GM18868 (cell line): Measurements from ENCODE around the gene ERCC6L2.

ENCODE experiments used
- ATAC-seq: cut with Tn5 transposase; IDR thresholded peaks from one replicate; pipeline ENCODE4 v1.9.1; 2021; ENCODE audit warnings: mild to moderate bottlenecking, moderate library complexity; ENCODE audit not compliant: unreplicated experiment

ERCC6L2 gene

DNA sequence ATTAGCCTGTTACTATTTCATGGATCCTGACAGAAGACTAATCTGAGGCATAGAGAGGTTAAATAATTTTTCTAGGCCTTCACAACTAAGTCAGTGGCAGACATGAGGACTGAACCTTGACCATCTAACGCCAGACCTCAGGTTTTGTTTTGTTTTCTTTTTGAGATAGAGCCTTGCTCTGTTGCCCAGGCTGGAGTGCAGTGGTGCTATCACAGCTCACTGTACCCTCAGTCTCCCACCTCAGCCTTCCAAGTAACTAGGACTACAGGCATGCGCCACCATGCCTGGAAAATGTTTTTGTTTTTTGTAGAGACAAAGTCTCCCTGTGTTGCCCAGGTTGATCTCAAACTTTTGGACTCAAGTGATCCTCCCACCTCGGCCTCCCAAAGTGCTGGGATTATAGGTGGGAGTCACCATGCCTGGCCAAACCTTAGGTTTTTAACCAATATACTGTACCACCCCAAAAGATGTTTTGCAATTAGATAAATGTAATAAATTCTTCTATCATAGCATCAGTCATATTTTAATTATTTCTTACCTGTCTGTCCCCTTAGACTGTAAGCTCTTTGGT is 35.4 kb downstream of the ERCC6L2 start:
- ATAC-seq: no peak

DNA sequence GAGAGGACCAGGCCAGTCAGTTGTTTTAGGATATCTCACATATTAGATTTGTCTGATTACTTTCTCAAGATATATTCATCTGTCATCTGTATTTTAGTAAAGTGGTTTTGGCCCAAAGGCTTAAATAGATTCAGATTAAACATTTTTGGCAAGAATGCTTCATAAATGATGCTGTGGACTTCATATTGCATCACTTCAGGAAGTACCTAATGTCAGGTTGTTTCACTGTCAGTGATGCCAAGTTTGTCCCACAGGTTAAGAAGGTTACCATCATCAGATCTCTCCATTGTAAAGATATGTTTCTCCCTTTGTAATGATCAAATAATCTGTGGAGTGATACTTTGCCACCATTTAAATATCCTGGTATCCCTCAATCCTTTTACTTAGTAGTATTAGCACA is 37.3 kb downstream of the ERCC6L2 start:
- ATAC-seq: no peak

DNA sequence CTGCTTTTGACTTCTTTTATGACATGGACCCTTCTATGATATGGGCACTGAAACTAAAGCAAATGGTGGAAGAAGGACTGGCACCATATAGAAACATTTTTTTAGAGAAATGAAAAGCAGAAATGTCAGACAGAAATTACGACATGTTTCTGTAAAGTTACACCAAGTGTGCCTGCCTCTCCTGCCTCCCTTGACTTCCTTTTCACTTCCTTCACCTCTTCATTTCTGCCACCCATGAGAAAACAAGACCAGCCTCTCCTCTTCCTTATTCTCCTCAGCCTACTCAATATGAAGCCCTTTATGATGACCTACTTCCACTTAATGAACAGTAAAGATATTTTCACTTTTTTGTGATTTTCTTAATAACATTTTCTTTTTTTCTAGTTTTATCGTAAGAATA is 44.5 kb downstream of the ERCC6L2 start:
- ATAC-seq: no peak

DNA sequence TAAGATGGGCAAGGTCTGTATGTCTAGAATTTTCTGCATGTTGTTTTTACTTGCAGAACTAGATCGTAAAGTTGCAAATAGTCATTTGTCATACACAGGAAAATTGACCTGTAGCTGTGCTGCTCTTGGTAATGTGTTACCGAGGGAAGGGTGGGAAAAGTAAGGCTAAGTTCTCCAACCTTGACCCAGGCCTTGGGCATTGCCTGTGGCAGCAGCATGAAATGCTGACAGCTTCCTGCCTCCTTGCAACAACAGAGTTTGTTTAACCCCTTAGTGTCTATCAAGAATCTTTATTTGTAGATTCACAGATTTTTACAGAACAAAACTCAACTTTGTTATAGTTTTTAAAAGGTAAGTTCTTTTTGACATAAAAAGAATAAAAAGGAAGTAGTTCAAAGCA is 48.3 kb downstream of the ERCC6L2 start:
- ATAC-seq: no peak

DNA sequence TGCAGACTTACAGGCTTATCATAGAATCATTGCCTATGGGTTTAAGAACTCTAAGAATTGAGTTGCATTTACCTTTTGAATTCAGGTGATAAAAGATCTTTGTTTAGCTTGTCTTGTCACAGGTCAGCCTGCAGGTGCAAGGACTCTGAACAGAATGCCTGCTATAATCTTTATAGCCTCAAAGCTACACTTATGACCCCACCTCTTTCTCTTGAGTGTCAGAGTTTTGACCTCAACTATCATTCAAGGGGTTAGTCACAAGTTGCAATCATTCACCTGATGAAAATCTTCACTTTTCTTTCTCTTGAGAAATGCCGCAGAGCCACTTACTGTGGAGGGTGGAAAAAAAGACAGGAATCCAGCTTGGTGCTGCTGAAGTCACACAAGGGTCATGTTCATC is 49.5 kb downstream of the ERCC6L2 start:
- no peak for ATAC-seq

DNA sequence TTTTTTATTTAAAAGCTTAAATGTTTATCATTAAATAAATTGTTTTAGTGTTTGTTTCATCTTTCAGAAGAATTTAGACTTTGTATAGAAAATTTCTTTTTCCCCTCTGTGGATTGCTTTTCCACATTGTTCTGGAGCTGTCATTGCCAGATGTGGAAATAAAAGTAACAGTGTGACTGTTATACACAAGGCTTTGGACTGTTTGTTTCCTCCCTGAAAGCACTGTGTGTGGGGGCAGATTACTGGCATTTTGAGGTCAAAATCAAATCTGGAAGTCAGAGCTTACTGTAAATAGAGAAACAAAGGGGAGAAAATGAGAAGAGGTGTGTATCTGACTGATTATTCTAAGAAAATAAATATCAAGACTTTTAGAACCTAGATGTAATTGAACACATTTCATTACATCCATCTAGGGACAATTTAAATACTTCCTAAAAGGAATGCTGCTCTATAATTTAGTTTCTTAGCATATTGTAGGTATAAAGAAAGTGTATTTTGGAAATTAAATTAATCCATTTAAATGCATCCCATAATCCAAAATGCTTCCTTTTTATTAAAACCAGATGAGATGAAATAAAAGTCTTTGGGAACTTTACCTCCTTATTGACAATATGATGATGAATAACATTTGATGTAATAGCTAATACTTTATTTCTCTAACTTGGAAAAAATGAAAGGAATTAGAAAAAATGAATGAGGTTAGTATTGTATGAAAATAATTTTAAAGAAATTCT is 51.9 kb downstream of the ERCC6L2 start:
- no peak for ATAC-seq

DNA sequence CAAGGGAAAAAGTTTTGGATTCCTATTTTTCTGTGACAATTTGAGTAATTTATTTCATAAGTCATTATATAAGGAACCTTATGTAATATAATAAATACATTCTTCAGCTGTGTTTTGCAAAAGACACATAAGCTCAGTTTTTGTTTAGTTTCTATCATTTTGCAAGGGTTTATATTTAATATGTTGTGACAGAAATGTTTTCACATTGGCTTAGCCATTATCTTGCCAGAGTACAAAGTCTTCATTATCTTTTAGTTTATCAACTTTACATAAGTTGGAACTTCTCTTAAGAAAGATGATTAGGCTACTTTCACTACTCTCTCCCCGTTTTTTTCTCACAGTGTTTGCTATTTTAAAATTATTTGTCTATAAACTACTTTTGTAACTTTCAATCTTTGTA is 54.8 kb downstream of the ERCC6L2 start:
- no peak for ATAC-seq

DNA sequence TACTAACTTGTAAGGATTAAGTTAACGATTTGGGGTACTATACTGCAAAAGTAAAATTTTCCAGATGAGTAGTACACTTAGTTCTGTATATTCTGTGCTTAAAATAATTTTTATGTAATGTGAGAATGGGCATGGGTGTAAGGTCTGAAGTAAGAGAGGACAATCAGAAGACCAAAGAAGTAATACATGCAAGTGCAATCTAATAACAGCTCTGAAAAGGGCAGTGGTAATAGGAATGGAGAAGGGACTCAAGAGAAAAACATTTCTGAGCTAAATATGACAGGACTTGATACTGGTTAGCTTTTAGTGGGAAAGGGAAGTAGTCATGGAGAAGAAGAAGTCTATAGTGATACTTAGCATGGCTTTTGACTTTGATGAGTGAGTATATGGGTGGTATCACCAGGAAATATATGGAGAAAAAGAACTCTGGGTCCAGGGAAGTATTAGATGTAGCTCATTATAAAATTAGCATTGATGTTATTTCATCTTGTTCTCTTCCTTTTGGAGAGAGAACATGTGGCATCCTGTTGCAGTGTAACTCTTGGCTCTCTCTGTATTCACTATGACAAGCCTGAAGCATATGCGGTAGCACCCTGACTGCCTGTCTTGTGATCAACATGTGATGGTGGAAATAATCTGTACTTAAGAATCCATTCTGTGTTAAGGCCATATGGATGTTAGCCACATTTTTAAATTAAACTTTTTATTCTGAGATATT is 60.5 kb downstream of the ERCC6L2 start:
- ATAC-seq: no peak

DNA sequence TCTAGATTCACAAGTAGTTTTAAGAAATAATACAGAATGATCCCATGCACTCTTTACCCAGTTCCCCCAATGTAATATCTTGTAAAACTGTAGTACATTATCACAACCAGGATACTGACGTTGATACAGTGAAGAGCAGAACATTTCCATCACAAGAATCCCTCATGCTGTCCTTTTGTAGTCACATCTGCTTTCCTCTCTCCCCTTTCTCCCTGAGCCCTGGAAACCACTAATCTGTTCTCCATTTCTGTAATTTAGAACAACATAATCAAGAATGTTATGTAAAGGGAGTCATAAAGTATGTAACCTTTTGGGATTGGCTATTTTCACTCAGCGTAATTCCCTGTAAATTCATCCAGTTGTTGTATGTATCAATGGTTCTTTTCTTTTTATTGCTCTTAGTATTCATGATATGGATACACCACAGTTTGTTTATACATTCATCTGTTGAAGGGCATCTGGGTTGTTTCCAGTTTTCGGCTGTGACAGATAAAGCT is 61.1 kb downstream of the ERCC6L2 start:
- ATAC-seq: no peak

DNA sequence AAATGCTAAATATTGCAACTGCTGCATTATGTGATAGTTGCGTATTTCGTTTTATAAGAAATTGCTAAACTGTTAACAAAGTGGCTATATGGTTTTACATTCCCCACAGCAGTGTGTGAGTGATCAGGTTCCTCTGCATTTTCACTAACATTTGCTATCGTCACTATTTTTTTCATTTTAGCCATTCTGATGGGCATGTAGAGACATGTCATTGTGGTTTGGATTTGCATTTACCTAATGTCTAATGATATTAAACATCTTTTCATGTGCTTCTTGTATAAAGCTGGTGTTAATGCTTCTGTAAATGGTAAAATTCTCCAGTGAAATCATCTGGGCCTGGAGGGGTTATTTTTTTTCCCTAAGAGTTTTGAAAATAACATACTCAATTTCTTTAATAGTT is 61.6 kb downstream of the ERCC6L2 start:
- no peak for ATAC-seq

DNA sequence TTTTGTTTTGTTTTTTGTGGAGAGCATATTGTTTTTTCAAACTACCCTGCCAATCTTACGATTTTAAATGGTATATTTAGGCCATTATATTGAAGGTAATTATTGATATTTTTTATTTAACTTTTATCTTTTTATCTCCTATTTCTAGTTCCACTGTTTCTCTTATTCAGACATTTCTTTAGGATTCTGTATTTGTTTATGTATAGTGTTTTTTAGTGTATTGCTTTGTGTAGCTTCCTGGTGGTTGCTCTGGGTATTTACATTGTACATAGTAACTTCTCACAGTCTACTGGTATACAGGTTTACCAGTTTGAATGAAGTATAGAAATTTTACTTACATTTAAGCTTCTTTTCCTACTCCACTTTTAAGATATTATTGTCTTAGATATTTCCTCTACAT is 63.2 kb downstream of the ERCC6L2 start:
- ATAC-seq: no peak

DNA sequence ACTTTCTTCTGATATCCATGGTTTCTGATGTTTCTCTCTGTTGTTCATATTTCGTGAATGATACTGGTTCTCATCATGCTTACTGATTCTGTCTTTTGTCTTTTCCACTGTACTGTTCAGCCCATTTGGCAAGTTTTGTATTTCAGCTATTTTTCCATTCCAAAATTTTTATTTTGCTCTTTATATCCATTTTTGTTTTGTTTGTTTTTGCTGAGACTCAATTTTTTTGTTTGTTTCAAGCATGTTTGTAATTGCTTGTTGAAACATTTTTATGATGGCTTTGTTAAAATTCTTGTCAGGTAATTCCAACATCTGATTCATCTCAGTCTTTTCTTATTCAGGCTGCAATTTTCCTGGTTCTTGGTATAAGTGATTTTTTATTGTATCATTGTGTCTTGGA is 64.0 kb downstream of the ERCC6L2 start:
- no peak for ATAC-seq

DNA sequence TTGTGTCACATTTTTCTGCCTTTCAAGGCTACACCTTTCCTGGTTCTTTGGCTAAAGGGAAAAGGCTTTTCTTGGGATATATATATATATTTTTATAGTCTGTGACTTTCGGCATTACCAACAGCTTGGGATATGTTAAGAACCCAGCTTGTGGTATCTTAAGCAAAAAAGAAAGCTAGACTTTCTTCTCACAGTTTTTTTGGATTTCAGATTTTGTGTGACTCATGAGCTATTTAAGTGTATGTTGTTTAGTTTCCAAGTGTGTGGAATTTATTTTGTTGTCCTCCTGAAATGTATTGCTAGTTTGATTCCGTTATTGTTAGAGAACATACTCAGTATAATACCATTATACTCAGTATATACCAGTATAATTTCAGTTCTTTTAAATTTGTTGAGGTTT is 64.8 kb downstream of the ERCC6L2 start:
- no peak for ATAC-seq

DNA sequence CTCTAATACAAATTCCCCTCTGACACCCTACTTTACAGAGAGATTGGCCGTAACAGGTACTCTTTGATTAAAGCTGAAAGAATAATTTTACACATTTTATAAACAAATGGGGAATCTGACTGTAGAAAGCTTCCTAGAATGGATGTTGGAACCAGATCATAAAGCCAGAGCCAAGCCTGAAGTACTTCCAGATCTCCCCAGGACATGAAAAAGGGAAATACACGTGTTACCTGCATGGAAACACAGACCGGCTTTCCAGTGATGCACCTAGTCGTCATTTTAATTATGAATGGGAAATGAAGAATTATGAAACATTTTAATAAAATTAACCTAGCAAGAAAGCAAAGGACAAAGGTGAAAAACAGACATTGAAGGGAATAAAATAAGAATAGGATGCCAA is 66.5 kb downstream of the ERCC6L2 start:
- ATAC-seq: no peak

DNA sequence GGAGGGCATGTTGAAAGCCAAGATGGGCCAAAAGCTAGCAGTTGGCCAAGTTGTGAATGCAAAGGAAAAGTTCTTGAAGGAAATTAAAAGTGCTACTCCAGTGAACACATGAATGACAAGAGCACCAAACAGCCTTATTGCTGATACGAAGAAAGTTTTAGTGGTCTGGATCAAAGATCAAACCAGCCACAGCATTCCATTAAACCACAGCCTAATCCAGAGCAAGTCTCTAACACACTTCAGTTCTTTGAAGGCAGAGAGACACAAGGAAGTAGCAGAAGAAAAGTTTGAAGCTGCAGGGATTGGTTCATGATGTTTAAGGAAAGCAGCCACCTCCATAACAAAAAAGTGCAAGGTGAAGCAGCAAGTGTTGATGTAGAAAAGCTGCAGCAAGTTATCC is 71.6 kb downstream of the ERCC6L2 start:
- no peak for ATAC-seq

DNA sequence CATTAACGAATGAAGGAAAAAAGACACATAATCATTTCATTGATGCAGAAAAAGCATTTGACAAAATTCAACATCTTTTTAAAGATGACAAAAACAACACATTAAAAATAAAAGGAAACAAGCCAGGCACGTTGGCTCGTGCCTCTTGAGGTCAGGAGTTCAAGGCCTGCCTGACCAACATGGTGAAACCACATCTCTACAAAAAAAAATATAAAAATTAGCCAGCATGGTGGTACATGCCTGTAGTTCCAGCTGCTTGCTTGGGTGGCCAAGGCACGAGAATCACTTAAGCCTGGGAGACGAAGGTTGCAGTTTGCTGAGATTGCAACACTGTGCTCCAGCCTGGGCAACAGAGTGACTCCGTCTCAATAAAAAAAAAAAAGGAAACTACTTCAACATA is 77.0 kb downstream of the ERCC6L2 start:
- no peak for ATAC-seq

DNA sequence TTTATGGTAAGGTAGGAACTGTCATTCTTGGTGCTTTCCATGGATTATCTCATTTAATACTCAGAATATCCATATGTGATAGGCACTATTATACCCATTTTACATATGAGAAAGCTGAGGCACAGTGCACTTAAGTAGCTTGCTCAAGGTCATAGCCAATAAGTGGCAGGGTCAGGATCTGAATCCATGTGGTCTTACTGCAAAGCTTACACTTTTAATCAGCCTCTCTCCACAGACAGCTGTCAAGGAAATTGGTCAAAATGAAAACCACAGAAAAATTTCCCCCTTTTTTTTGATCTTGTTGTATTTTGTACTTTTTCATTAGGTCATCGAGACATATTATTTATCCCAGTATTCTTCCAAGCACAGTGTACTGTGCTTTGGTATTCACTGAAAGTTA is 78.5 kb downstream of the ERCC6L2 start:
- no peak for ATAC-seq

DNA sequence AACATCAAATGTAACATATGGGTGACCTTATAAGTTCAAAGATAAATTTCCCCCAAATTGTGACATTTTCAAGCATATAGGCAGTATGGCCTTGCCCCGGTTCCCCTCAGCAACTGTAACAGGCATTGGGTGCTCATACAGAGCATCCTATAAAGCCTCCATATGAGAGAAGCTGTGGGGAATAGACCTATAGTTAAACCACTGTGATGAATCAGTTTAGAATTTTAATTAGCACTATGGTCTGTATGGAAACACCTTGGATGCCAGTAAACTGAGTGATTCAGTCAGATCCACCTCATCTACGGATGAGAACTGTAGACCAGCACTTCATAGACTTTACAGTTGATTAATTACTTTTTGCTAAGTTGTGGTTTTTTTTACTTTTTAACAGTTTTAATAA is 79.4 kb downstream of the ERCC6L2 start:
- ATAC-seq: no peak

DNA sequence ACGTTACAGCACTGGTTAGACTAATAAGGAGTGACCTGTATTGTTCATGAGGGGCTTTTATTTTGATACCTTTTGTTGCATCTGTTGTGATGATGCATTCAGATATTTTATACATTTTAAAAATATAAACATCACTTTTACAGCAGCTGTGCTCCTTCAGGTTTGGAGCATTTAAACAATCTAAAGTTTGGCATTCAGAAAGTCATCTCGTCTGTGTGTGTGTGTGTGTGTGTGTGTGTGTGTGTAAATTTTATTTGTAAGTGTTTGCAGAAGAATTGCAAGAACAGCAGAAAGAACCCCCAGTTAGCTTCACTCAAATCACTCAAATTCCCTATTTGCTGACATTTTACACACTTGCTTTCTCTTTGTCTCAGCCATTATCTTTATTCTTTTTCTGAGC is 87.4 kb downstream of the ERCC6L2 start:
- ATAC-seq: no peak

DNA sequence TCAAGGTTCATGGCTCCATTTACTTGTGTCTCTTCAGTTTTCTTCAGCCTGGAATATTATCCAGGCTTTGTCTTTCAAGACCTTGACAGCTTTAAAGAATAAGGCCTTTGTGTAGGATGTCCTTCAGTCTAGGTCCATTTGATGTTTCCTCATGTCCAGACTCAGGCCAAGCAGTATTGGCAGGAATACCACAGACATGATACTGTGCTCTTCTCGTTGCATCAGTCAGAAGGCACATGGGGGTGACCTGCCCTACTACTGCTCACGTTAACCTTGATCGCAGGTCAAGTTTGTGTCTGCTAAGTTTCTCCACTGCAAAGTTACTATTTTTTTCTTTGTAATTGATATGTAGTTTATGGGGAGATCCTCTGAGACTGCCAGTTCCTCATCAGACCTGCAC is 88.2 kb downstream of the ERCC6L2 start:
- ATAC-seq: no peak

DNA sequence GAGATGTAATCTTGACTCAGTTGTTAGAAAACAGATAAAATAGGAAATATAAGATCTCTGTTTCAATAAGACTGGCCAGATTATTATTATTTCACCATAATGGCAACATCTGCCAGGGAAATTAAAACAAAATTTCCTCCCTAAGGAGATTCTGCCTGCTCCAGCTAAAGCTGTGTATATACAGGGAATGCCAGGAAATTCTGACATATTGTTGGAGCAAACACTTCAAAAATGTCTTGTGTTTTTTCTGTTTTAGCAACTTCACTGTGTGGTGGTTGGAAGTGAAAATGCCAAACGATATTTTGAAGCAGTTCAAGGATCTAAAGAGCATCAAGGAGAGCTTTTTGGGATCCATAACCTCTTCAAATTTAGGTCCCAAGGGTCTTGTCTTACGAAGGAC is 90.8 kb downstream of the ERCC6L2 start:
- no peak for ATAC-seq

DNA sequence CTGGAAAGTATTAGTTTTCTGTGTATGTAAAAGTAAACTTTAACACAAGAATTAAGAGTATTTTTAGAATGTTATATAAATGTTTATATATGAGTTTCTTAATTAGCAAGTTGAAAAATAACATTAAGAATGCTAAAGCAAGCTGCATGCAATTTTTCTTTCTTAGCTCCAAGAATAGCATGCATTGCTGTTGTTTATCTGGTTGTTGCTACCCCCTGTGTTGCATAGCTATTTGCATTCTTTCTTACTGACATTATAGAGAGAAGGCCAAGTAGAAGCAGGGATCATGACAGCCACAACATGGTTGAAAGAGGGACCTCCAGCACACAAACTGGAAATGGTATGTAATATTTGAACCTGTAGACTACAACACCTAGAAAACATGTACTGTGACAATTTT is 94.8 kb downstream of the ERCC6L2 start:
- no peak for ATAC-seq
